Kidney glomerular epithelial cell (primary cell): ENCODE data around the gene LMO7.
"Not testable (repeated sequence)": the region's sequence is repeated elsewhere in the genome, so short reads cannot be mapped to it uniquely, and the experiment has no call there.

ENCODE experiments used
- DNase-seq: peaks from one replicate; lab custom pipeline; 2025; lab: John Stamatoyannopoulos, UW

The LMO7 gene

DNA sequence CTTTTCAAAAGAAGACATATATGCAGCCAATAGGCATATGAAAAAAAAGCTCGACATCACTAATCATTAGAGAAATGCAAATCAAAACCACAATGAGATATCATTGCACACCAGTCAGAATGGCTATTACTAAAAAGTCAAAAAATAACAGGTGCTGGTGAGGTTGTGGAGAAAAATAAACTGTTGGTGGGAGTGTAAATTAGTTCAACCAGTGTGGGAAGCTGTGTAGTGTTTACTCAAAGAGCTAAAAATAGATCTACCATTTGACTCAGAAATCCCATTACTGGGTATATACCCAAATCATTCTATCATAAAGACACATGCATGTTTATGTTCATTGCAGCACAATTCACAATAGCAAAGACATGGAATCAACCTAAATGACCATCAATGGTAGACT, 106.9 kb downstream of the LMO7 start:
- not testable (repeated sequence) for DNase-seq

DNA sequence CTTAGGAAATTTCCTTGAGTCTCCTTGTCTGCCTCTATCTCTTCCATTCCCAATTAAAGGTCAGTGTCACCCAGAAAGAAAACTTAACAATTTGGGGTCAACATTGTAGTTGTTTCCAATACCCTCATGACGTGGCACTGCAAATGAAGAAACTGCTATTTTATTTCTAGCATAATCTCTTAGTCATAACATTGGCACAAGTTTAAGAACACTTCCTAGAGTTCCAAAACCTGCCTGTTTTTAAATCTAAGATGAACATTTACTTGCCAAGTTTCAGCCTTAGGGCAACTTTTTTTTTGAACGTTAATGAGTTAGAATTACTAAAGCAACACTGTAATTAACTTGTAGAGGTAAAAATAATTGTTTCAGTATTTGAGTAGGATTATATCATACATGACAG, 108.0 kb downstream of the LMO7 start:
- DNase-seq = no peak

DNA sequence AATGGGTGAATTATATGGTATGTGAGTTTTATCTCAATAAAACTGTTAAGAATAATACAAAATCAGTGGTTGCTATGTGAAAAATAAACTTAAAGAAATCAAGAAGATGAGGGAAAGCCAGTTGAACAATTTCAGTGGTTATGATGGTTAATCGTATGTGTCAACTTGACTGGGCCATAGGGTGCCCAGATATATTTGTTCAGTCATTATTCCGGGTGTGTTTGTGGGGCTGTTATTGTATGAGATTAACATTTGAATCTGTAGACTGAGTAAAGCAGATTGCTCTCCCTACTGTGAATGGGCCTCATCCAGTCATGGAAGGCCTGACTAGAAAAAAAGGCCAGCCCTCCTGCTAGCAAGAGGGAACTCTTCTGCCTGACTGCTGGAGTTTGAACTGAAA, 109.3 kb downstream of the LMO7 start:
- no peak for DNase-seq

DNA sequence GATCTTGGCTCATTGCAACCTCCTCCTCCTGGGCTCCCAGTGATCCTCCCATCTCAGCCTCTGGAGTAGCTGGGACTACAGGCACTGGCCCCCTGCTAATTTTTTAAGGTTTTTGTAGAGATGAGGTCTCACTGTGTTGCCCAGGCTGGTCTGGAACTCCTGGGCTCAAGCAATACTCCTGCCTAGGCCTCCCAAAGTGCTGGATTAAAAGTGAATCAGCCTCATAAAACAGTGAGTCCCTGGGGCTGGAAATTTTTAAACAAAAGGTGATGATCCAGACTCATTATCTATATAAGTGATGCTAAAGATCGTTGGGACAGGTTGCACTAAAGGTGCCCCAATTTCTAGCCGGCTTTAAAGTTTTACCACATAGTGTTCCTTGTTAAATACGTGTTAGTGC, 112.7 kb downstream of the LMO7 start:
- no peak for DNase-seq

DNA sequence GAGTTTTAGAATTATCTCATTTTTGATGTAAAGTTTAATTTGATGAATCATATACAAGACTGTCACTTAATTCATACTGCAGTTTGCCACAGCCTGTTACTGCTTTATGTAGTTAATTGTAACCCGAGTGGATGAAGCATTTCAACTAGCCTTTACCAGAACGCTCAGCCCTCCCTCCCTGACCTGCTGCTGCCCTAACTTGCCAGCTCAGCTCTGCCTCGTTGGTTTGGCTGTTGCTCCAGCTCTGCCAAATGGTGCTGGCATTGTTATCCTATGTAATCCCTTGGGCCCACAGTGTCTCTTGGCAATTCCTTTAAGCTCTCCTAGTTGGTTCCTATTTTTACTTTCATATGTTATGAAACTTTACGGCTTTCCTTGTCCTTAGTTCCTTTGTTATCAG, 113.3 kb downstream of the LMO7 start:
- DNase-seq = no peak

DNA sequence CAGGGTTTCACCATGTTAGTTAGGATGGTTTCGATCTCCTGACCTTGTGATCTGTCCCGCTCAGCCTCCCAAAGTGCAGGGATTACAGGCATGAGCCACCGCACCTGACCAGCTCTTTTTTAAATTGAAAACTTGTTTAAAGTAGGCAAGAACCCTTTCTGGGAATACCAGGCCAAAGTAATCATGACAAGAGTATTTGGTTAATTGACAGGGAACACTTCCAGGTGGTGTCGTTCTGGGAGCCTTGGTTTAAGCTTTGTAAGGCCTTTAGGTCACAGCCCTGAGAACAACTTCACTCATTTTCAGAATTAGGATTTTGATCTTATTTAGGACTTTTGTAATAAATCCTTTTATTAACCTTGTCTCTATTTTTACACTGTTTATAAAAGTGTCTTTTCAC, 115.2 kb downstream of the LMO7 start:
- no peak for DNase-seq

DNA sequence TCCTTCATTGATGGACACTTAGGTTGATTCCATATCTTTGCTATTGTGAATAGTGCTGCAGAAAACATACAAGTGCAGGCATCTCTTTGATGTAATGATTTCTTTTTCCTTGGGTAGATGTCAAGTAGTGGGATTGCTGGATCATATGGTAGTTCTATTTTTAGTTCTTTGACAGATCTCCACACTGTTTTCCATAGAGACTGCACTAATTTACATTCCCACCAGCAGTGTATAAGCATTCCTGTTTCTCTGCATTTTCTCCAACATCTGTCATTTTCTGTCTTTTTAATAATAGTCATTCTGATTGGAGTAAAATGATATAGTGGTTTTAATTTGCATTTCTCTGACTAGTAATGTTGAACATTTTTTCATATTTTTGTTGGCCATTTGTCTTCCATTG, 116.7 kb downstream of the LMO7 start:
- no peak for DNase-seq

DNA sequence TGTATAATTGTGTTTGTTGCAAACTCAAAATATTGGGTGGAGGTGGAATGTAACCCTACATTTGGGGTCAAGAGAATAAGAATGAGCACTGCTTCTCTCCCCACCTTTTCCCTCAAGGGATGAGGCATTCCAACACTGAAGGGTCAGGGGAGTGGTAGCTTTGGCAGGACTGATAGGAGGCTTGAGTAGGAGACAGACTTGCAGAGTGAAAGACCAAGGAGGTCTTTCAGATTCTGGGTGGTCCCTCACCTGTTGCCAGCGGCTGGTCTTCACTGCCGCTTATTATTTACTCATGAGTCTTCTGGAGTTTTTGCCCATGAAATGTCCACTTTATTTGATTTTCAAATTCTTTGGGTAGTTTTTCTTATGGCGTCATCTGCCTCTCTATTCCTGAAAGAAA, 118.8 kb downstream of the LMO7 start:
- DNase-seq = no peak

DNA sequence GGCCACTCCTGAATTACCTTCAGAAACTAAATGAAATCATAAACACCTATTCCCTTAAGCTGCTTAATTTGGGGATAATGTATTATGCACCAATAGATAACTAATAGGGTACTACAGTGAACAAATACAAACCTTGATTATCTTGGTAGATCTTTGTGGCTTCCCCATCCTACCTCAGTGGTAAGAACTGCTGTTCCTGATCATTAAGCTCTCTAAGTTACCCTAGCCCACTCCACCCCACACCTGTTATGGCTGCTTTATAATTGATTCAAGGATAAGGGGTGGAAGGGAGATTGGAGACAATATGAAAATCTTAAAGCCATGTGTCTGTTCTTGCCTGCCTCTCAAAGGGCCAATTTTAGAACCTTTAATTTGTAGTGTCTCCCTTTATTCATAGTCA, 121.2 kb downstream of the LMO7 start:
- no peak for DNase-seq

DNA sequence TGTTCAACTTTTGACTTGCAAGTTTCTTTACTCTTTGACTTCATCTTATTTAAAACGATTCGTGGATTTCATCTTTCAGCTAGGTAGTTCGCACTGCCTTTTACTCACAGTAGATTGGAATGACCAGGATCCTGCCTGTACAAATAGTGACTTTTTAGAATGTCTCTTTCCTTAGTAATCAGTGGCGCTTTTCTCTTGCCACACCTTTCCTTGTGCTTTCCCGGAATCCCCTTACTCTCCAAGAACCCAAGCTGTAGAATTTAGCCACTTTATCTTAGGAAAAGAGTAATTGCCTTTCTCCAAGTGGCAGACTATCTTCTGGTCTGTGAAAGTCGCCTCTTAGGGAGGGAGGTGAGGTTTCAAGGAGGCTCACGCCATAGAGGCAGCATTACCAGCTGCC, 123.4 kb downstream of the LMO7 start:
- no peak for DNase-seq

DNA sequence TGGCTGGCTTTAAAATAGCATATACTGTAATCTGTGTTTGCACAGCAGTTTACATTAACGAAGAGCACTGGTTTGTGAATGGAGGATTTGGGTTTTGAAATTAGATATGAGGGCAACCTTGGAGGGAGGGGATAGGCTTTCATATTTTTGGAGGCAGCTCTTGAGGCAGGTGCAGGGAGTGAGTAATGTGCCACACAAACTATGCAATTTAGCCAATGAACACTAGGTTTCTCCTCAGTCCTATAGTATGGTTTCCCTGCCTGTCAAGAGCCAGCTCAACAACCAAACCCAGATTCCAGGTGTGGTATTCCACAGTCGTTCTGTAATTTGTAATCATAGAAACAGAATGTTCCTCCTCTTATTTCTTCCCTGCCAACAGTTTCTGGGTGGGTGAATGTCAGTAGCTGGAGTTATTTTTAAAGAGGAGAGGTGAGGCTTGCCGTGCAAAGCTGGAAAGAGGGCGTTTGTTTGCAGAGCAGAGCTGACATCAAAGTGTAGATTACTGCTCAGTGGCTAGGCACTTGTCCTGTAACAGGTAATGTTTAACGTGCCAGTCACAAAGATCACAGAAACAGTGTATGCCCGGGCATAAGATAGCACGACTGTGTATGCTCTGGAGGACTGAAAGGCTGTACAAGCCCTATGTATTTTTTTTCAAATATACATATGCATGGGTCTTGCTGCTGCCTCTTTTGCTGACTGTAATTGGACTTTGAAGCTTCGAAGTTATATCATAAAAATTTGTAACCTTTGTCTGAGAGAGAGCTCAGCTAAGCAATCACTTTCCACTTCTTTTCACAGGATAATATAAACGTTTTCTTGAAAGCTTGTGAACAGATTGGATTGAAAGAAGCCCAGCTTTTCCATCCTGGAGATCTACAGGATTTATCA, 124.2 kb downstream of the LMO7 start:
- peak; percentile 66 for DNase-seq

DNA sequence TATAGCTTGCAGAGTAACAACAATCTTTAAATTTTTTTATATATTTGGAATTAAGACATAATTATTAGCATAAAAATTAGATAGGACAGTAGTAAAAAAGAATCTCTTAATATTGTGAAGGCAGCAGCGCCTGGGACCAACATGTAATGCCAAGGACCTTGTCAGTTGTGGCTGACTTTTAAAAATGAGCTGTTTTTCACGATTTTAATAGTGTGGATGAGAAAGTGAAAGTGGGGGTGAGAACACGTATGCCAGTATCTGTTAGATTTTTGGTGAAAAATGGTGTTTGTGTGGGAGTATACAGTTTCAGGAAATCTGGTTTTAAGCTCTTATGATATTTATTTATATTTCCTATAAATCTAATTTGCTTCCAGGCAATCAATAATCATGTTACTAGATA, 125.2 kb downstream of the LMO7 start:
- DNase-seq = no peak

DNA sequence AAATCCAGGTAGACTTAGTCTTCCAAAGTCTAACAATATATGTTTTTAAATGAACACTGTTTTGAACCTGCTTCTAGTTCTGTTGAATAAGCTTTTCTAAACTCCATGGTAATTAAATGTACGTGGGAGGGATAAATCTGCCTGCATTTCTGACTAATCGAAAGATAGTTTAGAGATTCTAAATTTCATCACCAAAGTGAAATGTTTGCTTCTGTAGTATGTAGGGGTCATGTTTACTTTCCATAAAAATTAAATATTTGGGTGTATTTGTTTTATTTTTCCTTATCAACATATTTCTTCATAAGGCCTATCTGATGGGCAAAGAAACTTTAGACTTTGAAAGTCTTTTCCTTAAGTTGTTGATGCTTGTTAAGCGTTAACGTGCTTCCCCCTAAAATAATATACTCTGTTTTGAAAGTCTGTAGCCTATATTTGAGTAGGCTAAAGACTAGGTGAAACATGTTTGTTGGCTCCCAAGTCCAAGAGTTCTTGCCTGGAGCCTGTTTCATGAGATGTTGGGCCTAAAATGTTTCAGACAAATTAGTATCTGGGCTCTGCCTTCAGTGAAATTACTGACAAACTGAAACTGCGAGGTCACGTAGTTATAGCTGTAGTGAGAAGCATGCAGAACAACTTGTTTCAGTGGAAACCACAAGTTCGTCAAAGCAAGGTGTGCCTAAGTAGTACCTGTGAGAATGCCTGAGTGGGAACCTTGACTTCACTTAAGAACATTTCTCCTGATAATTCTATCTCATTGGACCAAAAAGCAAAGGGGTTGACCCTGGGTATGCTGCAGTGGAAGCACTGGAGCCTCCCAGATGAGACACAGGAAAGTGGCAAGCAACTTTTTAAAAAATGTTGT, 126.2 kb downstream of the LMO7 start:
- no peak for DNase-seq

DNA sequence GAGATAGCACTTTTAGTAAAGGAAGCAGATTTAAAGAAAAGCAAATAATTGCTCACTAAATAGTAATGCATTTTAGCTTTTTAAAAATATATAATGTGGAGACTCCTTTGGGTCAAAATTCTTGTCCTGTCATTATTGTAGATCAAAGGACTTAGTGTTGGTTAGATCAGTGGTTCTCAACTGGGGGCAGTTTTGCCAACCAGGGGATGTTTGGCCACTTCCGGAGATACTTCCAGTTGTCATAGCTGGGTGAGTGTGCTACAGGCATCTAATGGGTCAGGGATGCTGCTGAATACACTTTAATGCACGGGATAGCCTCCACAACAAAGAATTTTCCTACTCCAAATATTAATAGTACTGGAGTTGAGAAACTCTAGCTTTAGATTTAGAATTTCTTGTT, 126.8 kb downstream of the LMO7 start:
- DNase-seq = no peak

DNA sequence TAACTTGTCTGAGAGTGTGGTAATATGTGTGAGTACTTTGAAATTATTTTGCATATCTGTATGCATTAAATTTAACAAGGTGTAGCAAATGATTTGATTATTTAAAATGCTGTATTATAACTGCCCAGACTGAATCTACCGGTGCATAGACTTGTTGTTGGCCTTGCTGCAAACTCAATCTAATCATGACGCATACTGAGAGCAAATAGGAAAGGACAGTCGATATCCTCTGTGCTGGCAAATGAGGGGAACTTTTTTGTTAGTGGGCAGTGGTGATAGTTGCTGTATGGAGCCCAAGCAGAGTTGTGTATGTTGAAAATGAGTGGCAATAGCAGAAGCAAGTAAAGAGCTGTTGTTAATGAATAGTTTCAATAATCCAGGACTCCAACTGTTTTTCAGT, 127.4 kb downstream of the LMO7 start:
- DNase-seq = no peak

DNA sequence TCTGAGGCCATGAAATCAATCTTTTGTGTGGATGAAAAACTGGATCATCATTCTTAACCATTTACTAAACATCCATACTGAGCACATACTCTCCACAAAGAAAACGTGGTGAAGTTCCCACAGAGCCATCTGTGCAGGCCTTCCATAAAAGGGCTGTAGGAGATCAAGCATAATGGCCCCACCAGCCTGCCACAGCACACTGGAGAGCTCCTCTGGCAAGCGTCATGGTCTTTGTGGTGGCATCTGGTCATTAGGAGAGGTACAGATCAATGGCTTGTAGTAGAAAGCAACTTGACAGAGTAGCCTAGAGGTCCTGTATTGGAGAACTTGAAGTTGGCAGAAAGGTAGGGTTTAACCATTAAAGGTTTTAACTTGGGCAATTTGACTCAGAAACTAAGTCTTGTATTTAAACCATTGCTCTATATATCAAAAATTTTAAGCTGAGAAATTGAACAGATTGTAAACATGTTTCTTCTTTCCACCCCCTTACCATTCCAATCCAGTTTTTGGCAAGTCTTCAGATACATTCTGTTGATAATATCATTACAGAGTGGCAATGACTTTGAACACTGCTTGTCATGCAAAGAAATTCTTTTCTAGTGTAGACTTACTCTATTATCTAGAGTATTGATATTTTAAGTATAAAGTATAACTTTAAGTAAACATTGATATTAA, 128.3 kb downstream of the LMO7 start:
- DNase-seq = no peak

DNA sequence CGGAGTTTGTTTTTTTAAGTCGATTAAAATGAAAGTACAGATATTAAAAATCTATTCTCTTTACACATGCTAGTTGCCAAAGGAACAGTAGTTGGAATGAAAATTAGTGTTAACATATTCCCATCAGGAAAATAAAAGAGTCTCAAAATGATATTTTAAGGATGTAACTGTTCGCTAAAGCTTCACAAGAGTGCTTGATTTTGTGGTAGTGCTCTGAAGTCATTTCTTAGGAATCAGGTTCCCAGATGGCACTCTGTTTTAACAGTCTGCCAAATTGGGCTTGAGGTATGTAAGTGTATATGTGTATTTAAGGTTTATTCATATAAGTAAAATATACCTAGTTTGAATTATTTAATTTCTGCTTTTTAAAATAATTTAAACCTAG, 128.8 kb downstream of the LMO7 start:
- DNase-seq = no peak

DNA sequence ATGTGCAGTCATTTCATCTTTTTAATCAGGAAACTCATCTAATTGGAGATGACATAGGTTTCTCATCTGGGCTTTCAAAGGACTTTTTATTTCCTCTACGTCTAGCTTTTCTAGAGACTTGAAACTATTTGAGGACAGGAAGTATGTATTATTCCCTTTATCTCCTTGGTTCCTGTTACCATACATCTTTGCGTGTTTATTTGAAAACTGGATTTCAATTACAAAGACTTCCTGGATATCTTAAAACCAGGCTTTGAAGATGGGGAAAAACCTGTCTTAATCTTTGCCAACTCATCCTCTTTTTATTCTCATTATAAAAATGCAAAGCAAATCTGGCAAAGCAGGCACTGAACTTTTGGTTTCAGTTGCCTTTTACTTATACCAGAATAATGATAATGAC, 130.5 kb downstream of the LMO7 start:
- no peak for DNase-seq

DNA sequence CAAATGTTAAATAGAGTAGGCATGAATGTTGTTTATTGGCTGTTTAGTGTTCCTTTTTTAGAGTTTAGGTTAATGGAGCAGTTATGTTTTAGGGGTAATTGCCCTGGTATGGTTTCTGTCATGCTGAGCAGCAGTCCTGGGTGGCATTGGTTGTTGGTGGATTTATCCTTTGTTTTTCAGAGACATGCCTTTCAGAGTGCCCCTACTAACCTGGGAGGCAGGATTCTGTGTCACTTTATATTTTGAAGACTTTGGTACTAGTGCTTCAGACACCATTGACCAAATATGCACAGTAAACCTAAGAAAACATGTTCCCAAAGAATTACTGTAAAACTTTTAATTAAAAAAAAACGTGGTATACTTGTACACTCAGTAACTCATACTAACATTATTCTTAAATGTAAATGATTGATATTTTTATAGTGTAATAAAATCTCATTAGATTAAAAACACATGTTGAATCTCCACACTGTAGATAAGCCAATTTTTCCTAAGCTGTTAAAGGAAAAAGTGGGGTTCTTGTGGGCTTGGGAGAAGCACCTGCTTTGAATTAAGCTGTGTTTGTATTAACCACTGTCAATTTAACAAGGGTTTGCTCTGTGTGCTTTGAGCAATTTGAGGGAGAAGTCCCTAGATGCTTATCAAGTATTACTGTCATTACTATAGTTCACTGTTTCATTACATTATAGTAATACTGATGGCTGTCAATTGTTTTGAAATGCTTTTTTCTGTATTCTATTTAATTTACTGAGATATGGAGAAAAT, 133.2 kb downstream of the LMO7 start:
- DNase-seq = no peak

DNA sequence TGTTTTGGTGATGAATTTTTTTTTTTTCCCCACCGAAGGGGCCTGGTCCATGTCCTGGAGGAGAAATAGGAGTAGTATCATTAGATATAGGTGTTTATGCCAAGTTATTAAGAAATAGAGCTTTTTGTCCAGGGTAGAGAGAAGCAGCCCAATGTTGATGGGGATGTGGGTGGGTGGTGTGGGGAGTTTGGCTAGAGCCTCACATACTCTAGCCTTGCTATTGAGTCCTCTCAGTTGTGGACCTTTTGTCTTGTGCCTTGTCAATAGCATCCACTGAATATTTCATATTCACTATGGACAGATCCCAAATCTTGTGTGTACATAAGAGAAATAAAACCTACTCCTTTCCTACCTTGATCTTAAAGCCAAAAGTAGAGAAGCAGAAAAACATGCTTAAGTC, 134.0 kb downstream of the LMO7 start:
- DNase-seq = no peak

DNA sequence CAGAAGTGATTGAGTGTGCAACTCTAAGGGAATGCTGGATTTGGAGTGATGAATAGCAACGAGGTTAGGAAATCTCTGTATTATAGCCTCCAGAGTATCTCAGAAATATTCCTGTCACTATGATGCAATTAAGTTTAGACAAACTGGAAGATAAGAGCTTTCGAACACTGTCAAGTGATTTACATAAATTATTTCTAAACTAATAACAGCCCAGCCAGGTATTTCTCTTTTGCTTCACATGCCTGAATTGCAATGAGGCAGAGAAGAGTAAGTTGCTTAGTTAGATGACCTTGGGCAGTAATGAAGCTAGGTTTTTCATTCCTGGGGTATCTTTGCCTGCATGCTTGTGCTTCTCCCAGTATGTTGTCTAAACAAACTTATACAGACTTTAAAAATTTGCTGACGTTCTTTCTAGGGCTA, 134.5 kb downstream of the LMO7 start:
- DNase-seq = peak; percentile 57

DNA sequence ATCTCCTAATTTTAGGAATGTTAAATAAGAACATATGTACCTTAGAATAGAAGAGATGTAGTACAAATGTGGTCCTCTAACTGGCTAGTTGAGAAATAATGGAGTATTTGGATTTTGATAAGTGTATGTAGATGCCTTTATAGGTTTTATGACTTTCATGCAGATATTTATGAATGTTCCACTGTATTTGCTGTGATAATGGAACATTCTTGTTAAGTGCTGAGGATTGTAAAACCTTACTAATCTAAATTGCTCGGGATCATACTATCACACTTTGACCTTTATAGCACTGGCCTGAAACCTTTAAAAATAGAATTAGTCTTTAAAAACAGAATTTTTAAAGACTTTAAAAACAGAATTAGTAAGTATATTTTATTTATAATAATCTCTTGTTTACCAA, 135.1 kb downstream of the LMO7 start:
- no peak for DNase-seq
